HUES48 (cell line): ENCODE results near the gene VTI1A.

Experiments
- H3K27ac ChIP-seq: one replicate; pipeline ENCODE4 v1.7.0; 2013; ENCODE audit warnings: low read depth, low read length, inconsistent platforms
- H3K27me3 ChIP-seq: 2 replicates; pipeline ENCODE4 v1.6.1; 2013; ENCODE audit warnings: mild to moderate bottlenecking, low read length; ENCODE audit not compliant: control insufficient read depth, insufficient read depth
- H3K36me3 ChIP-seq: 2 replicates; pipeline ENCODE4 v1.6.1; 2013; ENCODE audit warnings: low read length; ENCODE audit not compliant: control insufficient read depth, insufficient read depth
- H3K4me1 ChIP-seq: 2 replicates; pipeline ENCODE4 v1.6.1; 2013; ENCODE audit warnings: mild to moderate bottlenecking, low read length; ENCODE audit not compliant: control insufficient read depth, insufficient read depth
- H3K4me3 ChIP-seq: 2 replicates; pipeline ENCODE4 v1.5.1; 2013; ENCODE audit warnings: mild to moderate bottlenecking, low read depth, low read length
- H3K9ac ChIP-seq: 2 replicates; pipeline ENCODE4 v1.6.1; 2013; ENCODE audit warnings: mild to moderate bottlenecking, low read depth, low read length, moderate library complexity
- H3K9me3 ChIP-seq: 2 replicates; pipeline ENCODE4 v1.6.1; 2013; ENCODE audit warnings: low read length; ENCODE audit not compliant: control insufficient read depth, insufficient read depth

VTI1A gene

DNA sequence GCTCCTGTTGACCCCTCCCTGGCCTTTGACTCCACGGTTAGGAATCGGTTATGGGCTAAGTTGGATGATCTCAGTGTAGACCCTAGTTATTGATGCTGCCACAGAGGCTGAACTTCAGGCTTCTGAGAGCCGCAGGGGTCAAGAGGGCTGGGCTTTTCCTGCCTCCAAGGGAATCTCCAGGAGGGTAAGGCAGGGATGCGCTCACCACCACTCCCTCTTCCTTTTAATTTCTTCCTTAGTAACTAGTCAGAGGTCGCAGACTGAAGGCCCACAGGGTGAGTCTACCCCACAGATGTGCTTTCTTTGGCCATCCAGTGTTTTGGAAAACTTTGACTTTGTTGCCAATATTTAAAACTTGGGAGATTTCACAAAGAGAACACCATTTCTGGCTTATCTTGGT is 352.0 kb downstream of the VTI1A start:
- H3K4me3 ChIP-seq = no peak overlapping the region
- H3K27me3 ChIP-seq = no peaks in the 10 kb centered on the region
- no peak overlapping the region for H3K9ac ChIP-seq
- no peak overlapping the region for H3K27ac ChIP-seq
- peaks cover 33% of the 10 kb centered on the region for H3K4me1 ChIP-seq
- H3K36me3 ChIP-seq = no peaks in the 10 kb centered on the region
- no peaks in the 10 kb centered on the region for H3K9me3 ChIP-seq

DNA sequence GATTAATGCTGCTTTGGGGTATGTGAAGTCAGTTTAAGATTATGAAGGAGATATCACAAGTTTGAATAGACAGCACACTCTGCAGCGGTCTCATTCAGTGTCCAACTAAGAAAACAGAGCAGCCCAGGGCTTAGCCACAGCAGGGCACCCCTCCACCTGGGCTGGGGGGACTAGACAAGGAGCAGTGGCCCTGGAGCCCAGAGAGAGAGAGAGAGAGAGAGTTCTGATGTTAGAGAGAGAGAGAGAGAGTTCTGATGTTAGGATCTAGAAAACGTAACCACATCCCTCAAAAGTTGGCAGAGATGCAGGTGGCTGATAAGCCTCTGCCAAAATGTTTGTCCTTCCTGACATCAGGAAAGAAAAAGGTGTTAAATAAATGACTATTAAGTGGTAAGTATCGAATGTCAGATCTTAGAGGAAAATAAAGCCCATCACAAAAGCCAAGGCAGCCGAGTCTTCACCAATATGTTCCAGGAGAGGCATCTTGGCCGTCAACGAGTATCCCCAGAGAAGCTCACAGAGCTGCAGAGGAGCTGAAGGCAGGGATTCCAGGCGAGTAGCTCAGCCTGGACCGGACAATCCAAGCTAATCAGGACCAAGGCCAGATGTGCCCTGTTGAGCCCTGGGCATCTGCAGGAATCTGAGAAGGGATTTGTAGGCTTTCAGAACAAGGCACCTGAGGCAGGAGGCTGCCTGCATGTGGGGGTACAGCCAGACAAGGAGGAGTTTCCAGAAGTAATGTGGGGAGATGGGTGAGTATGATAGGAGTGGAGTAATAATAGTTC is 352.9 kb downstream of the VTI1A start:
- H3K9me3 ChIP-seq = no peaks in the 10 kb centered on the region
- H3K27me3 ChIP-seq = no peaks in the 10 kb centered on the region
- no peak overlapping the region for H3K4me3 ChIP-seq
- H3K4me1 ChIP-seq = peaks cover 37% of the 10 kb centered on the region
- no peaks in the 10 kb centered on the region for H3K36me3 ChIP-seq
- H3K9ac ChIP-seq = no peak overlapping the region
- H3K27ac ChIP-seq = no peak overlapping the region

DNA sequence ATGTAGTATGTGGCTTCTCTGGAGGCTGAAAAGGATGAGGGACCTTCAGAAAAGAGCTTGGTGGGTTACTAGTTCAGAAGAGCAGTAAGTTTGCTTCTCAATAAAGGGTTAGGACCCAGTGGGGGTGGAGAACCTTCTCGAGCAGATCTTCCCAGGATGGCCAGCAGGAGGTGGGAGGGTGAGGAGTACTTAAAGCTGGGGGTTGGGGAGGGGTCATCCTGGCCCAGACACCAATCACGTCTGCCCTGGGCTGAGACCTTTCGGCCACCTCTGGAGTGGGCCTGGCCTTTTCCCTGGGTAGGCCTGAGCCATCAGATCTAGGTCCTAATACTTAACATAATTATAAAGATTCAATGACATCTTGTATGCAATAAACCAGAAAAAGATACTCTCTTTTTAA is 354.0 kb downstream of the VTI1A start:
- peaks cover 37% of the 10 kb centered on the region for H3K4me1 ChIP-seq
- no peak overlapping the region for H3K9ac ChIP-seq
- H3K4me3 ChIP-seq = no peak overlapping the region
- H3K9me3 ChIP-seq = no peaks in the 10 kb centered on the region
- H3K27me3 ChIP-seq = no peaks in the 10 kb centered on the region
- H3K36me3 ChIP-seq = no peaks in the 10 kb centered on the region
- H3K27ac ChIP-seq = no peak overlapping the region

DNA sequence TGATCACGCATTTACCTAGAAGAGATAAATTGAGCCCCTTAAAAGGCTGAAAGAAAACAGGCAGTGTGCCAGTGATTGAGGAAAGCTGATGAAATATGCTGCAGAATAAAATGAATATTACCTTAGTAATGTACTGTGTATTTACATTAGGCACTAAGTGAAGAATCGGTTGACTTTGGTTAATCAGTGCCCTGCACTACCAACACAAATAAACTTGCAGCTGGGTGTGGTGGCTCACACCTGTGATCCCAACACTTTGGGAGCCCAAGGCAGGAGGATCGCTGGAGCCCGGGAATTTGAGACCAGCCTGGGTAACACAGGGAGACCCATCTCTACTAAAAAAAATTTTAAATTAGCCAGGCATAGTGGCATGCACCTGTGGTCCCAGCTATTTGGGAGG is 354.7 kb downstream of the VTI1A start:
- no peak overlapping the region for H3K9ac ChIP-seq
- no peak overlapping the region for H3K27ac ChIP-seq

DNA sequence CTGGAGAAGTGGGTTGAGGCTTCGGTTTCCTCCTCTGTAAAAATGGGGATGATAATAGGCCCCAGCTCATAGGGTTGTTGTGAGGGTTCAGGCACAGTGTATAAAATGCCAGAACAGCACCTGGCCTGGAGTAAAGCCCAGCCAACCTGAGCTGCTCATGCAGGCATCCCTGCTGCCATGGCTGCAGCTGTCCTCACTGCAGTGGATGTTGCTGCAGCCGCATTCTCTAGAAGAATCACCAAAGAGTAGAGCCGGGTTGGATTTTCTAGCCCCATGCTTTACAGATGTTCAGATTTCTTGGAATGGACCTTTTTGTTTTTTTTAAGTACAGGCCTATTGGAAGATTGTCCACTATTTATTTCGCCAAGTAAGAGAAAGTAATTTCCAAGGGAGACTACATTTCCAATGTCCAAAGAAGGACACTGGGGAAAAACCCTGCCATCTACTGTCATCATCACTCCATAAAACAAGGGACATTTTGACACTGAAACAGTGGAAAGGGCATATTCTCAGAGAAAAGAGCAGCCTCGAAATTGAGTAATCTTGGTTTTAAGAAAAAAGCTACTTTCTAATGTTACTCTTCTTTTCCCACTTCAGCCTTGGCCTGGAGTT is 355.5 kb downstream of the VTI1A start:
- H3K27ac ChIP-seq = no peak overlapping the region
- no peak overlapping the region for H3K4me3 ChIP-seq
- H3K9ac ChIP-seq = no peak overlapping the region
- no peaks in the 10 kb centered on the region for H3K9me3 ChIP-seq
- H3K4me1 ChIP-seq = peaks cover 24% of the 10 kb centered on the region
- H3K36me3 ChIP-seq = no peaks in the 10 kb centered on the region
- H3K27me3 ChIP-seq = no peaks in the 10 kb centered on the region

More for the DNA sequence above, 354.7 kb downstream of the VTI1A start:
- Histone ChIP-seq H3K9me3 (no peaks in the 10 kb centered on the region), H3K4me1 (peaks cover 32% of the 10 kb centered on the region), H3K27me3 (no peaks in the 10 kb centered on the region), H3K36me3 (no peaks in the 10 kb centered on the region), H3K4me3 (no peak overlapping the region)

DNA sequence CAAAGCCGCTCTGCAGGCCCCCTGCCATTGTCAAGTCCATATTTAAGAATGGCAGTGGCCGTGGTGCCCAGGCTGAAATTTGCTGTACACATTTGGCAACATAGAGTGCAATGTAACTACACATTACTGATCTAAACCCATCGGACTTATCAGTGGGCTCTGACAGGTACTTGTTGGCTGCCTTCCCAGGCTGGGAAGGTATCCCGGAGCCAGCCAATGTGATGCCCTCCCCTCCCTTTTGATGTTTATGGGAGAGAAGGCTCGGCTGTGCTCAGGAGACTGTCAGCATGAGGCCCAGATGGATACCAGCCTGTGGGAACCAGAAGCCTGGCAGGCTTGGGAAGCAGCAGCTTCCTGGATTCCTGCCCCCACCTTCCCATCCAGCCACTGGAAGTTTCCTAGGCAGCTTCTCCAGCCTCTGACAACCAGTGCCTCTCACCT is 357.0 kb downstream of the VTI1A start:
- peaks cover 21% of the 10 kb centered on the region for H3K4me1 ChIP-seq
- no peak overlapping the region for H3K4me3 ChIP-seq
- H3K9me3 ChIP-seq = no peaks in the 10 kb centered on the region
- no peak overlapping the region for H3K9ac ChIP-seq
- H3K27ac ChIP-seq = peak overlapping the region; percentile 21
- no peaks in the 10 kb centered on the region for H3K36me3 ChIP-seq
- H3K27me3 ChIP-seq = no peaks in the 10 kb centered on the region

DNA sequence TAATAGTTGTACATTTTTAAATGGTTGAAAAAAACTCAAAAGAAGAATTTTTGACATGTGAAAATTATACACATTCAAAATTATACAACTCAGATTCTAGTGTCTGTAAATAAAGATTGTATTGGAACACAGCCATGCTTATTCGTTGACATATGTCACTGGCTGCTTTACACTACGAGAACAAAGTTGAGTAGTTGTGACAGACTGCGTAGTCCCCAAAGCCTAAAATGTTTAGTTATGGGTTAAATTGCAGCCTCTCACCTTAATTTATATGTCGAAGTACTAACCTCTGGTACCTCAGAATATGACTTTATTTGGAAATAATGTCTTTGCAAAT is 358.2 kb downstream of the VTI1A start:
- H3K27ac ChIP-seq = no peak overlapping the region
- no peaks in the 10 kb centered on the region for H3K9me3 ChIP-seq
- H3K36me3 ChIP-seq = no peaks in the 10 kb centered on the region
- H3K4me1 ChIP-seq = peaks cover 23% of the 10 kb centered on the region
- H3K4me3 ChIP-seq = no peak overlapping the region
- H3K27me3 ChIP-seq = 0 out of 2 replicates have a peak, but pooled peaks cover 3% of the 10 kb centered on the region
- no peak overlapping the region for H3K9ac ChIP-seq

DNA sequence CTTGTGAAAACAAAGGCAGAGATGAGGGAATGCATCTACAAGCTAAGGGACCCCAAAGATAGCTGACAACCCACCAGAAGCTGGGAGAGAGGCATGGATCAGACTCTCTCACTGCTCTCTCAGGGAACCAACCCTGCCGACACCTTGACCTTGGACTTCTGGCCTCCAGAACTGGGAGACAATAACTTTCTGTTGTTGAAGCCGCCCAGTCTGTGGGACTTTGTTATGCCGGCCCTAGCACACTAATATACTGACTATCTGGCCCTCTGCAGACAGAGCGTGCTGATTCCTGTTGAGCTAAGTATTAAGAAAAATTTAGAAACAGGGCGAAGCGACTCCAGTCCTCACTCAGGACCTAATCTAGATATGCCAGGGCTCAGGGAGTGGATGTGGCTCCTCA is 358.7 kb downstream of the VTI1A start:
- peaks cover 23% of the 10 kb centered on the region for H3K4me1 ChIP-seq
- no peak overlapping the region for H3K27ac ChIP-seq
- H3K9ac ChIP-seq = no peak overlapping the region
- H3K27me3 ChIP-seq = 0 out of 2 replicates have a peak, but pooled peaks cover 3% of the 10 kb centered on the region
- H3K36me3 ChIP-seq = no peaks in the 10 kb centered on the region
- H3K4me3 ChIP-seq = no peak overlapping the region
- H3K9me3 ChIP-seq = no peaks in the 10 kb centered on the region

DNA sequence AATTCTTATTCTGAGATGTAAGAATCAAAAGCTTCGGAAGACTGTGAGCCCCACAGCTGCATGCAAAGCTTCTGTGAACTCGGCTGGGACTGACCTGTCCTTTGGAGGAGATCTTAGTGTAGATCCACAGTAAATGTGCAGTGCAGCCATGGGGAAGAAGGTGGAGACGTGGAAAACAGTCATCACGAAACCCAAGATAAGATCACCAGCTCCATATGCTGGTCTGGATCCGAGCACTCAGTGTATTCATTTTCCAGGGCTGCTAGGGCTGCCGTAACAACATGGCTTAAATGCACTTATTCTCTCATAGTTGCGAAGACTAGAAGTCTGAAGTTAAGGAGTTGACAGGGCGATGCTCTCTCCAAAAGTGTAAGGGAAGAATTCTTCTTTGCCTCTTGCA is 360.0 kb downstream of the VTI1A start:
- no peaks in the 10 kb centered on the region for H3K36me3 ChIP-seq
- H3K4me1 ChIP-seq = peaks cover 25% of the 10 kb centered on the region
- no peak overlapping the region for H3K4me3 ChIP-seq
- H3K9me3 ChIP-seq = no peaks in the 10 kb centered on the region
- H3K27me3 ChIP-seq = 0 out of 2 replicates have a peak, but pooled peaks cover 3% of the 10 kb centered on the region
- no peak overlapping the region for H3K27ac ChIP-seq
- no peak overlapping the region for H3K9ac ChIP-seq

DNA sequence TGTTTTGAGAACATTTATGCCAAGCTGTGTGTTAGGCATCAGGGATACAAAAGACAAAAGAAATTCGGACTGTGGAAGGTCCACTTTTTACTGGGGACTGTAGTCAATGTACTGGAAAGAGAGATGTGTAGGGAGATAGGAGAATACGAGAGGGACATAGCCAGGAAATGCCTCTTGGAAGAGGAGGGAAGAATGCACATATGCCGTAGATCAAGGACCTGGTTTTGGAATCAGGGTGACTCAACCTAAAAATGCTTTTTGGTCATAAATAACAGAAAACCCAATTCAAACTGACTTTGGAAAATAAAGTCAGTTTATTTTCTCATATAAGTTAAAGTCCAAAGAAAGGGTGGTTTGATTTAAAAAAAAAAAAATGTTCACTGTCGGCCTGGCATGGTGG is 362.7 kb downstream of the VTI1A start:
- no peak overlapping the region for H3K27ac ChIP-seq
- no peak overlapping the region for H3K9ac ChIP-seq
- H3K36me3 ChIP-seq = no peaks in the 10 kb centered on the region
- no peak overlapping the region for H3K4me3 ChIP-seq
- peaks cover 45% of the 10 kb centered on the region for H3K4me1 ChIP-seq
- H3K9me3 ChIP-seq = no peaks in the 10 kb centered on the region
- H3K27me3 ChIP-seq = peaks cover 6% of the 10 kb centered on the region; the same call in 1 of the 2 replicates

DNA sequence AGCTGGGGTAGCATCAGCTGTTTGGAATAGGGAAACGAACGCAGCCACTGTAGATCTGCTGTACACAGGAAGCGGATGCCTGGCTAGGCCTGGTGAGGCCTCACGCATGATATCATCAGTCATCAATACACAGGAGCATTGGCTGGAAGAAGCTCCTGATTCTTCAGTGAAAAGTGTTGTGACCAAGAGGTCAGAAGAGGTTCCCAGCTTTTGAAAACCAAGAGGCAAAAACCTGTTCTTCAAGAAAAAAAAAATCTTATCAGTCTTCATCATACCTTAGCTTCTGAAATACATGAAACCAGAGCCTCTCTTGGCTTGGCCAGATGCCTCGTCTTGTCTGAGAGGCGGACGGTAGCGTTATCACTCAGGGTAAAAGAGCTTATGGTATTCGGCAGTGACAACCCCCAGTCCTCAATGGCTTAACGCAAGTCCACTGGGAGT is 363.7 kb downstream of the VTI1A start:
- no peaks in the 10 kb centered on the region for H3K36me3 ChIP-seq
- H3K9me3 ChIP-seq = no peaks in the 10 kb centered on the region
- no peak overlapping the region for H3K27ac ChIP-seq
- H3K9ac ChIP-seq = no peak overlapping the region
- H3K4me1 ChIP-seq = peaks cover 55% of the 10 kb centered on the region
- no peak overlapping the region for H3K4me3 ChIP-seq
- peaks cover 6% of the 10 kb centered on the region; the same call in 1 of the 2 replicates for H3K27me3 ChIP-seq
